Liver (tissue), 3 donors: ENCODE results near the gene EDRF1.

Source experiments
- SP1 ChIP-seq: IDR thresholded peaks from 2 replicates; pipeline ENCODE4 v1.6.1; 2018; ENCODE audit warnings: antibody characterized with exemption, mild to moderate bottlenecking
- YY1 ChIP-seq: IDR thresholded peaks from 2 replicates; pipeline ENCODE4 v1.6.1; 2016; ENCODE audit warnings: antibody characterized with exemption, mild to moderate bottlenecking
- ZBTB33 ChIP-seq: IDR thresholded peaks from 2 replicates; pipeline ENCODE4 v1.6.1; 2016; ENCODE audit warnings: antibody characterized with exemption
- TF ChIP-seq, protein P1 (sequence below): fragments of 150-350 bp; IDR thresholded peaks from 2 replicates; pipeline ENCODE4 v1.5.1; 2017; ENCODE audit warnings: improper control_type of control experiment, low read depth, low read length; ENCODE audit not compliant: missing input control
- TF ChIP-seq, protein P2 (sequence below): IDR thresholded peaks from 2 replicates; pipeline ENCODE4 v1.6.1; 2016; ENCODE audit warnings: antibody characterized with exemption, mild to moderate bottlenecking
- donor health status: healthy.
- donor health status: healthy.

- TF ChIP-seq, protein P1, sequence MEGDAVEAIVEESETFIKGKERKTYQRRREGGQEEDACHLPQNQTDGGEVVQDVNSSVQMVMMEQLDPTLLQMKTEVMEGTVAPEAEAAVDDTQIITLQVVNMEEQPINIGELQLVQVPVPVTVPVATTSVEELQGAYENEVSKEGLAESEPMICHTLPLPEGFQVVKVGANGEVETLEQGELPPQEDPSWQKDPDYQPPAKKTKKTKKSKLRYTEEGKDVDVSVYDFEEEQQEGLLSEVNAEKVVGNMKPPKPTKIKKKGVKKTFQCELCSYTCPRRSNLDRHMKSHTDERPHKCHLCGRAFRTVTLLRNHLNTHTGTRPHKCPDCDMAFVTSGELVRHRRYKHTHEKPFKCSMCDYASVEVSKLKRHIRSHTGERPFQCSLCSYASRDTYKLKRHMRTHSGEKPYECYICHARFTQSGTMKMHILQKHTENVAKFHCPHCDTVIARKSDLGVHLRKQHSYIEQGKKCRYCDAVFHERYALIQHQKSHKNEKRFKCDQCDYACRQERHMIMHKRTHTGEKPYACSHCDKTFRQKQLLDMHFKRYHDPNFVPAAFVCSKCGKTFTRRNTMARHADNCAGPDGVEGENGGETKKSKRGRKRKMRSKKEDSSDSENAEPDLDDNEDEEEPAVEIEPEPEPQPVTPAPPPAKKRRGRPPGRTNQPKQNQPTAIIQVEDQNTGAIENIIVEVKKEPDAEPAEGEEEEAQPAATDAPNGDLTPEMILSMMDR = no peak
- TF ChIP-seq SP1 = no peak
- TF ChIP-seq ZBTB33 = no peak
- no peak for TF ChIP-seq YY1
- TF ChIP-seq, protein P2, sequence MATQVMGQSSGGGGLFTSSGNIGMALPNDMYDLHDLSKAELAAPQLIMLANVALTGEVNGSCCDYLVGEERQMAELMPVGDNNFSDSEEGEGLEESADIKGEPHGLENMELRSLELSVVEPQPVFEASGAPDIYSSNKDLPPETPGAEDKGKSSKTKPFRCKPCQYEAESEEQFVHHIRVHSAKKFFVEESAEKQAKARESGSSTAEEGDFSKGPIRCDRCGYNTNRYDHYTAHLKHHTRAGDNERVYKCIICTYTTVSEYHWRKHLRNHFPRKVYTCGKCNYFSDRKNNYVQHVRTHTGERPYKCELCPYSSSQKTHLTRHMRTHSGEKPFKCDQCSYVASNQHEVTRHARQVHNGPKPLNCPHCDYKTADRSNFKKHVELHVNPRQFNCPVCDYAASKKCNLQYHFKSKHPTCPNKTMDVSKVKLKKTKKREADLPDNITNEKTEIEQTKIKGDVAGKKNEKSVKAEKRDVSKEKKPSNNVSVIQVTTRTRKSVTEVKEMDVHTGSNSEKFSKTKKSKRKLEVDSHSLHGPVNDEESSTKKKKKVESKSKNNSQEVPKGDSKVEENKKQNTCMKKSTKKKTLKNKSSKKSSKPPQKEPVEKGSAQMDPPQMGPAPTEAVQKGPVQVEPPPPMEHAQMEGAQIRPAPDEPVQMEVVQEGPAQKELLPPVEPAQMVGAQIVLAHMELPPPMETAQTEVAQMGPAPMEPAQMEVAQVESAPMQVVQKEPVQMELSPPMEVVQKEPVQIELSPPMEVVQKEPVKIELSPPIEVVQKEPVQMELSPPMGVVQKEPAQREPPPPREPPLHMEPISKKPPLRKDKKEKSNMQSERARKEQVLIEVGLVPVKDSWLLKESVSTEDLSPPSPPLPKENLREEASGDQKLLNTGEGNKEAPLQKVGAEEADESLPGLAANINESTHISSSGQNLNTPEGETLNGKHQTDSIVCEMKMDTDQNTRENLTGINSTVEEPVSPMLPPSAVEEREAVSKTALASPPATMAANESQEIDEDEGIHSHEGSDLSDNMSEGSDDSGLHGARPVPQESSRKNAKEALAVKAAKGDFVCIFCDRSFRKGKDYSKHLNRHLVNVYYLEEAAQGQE = no peak
Observed at GRCh38 chr10:125689955-125690569, 29.4 kb upstream of the EDRF1 start.
